ENCODE data around the gene CLIP2.

DNA sequence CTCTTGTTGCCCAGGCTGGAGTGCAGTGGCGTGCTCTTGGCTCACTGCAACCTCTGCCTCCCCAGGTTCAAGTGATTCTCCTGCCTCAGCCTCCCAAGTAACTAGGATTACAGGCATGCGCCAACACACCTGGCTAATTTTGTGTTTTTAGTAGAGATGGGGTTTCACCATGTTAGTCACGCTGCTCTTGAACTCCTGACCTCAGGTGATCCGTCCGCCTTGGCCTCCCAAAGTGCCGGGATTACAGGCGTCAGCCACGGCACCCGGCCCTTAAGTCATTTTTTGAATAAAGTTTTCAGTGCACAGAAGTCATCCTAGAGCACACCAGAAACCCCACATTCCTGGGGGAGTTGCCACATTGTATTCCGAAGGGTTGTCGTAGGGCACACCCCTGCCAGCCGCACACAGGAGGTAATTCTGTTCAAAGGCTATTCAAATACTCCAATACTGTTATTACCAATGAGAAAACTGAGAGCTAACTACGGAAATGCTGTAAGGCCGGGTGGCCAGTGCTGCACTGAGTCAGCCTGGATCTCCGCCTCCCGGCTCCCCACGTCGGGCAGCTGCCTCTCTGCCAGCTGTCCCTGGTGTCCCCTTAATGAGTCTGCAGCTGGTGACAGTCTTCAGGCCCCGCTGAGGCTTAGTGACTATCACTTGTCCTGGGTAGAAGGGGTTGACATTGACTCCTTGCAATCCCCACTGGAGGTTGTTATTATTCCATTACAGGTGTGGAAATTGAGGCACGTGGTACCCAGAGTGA, 26.4 kb upstream of the CLIP2 start:
- TF ChIP-seq, protein P1, sequence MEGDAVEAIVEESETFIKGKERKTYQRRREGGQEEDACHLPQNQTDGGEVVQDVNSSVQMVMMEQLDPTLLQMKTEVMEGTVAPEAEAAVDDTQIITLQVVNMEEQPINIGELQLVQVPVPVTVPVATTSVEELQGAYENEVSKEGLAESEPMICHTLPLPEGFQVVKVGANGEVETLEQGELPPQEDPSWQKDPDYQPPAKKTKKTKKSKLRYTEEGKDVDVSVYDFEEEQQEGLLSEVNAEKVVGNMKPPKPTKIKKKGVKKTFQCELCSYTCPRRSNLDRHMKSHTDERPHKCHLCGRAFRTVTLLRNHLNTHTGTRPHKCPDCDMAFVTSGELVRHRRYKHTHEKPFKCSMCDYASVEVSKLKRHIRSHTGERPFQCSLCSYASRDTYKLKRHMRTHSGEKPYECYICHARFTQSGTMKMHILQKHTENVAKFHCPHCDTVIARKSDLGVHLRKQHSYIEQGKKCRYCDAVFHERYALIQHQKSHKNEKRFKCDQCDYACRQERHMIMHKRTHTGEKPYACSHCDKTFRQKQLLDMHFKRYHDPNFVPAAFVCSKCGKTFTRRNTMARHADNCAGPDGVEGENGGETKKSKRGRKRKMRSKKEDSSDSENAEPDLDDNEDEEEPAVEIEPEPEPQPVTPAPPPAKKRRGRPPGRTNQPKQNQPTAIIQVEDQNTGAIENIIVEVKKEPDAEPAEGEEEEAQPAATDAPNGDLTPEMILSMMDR (IDR thresholded peaks at IDR 0.05; ENCODE audit: borderline replicate concordance, extremely low read depth, low read length, poor library complexity, severe bottlenecking): no peak
- no peak for TF ChIP-seq EZH2 (IDR thresholded peaks at IDR 0.05; ENCODE audit: borderline replicate concordance, low read depth, low read length, severe bottlenecking)
